GM21717 (cell line): ENCODE results near the gene C15orf39.

Experiments used
- ATAC-seq: cut with Tn5 transposase; IDR thresholded peaks from one replicate; pipeline ENCODE4 v1.9.1; 2021; ENCODE audit warnings: mild to moderate bottlenecking, moderate library complexity; ENCODE audit not compliant: unreplicated experiment

C15orf39 gene

GRCh38 chr15:75195122-75195765 is 6.4 kb upstream of the C15orf39 start:
- ATAC-seq: no peak

DNA sequence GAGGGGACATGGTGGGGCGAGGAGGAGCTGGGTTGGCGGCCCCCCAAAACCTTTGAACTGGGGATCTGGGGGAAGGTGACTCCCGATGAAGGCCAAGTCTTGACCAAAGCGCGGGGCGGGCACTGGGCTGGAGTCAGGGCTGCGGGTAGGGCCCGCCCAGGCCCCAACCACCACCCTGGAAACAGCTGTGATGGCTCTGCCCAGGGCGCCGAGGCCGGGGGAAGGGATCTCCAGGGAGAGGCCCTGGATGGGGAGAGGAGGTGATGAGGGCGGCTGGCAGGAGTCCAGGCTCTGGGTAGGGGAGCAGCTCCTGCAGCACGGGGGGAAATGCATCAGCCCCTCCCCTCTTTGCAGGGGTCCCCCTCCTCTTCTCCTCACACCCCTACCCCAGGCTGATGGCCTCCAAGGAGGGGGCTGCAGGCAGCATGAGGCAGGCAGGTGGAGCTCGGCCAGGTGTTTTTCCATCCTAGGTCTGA is 5.9 kb upstream of the C15orf39 start:
- no peak for ATAC-seq

DNA sequence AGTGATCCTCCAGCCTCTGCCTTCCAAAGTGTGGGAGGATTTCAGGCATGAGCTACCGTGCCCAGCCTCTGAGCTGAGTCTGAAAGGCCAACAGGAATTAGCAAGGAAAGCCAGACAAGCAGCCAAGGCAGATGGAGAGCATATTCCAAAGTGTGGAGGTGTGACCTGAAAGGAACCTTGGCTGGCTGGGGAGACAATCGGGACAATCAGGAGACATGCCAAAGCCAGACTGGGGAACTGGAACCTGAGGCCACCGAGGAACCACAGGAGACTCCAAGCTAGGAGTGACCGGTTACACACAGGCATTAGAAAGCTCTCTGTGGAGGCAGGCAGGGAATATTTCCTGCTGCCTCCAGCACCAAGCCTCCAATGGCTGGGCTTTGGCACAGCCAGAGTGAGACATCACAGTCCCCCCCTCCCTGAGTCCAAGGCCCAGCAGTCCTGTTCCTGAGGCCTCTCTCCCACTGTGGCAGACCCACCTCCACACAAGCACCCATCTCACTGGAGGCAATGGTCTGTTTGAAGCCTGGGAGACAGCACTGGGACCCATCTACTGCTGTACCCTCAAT is 4.5 kb upstream of the C15orf39 start:
- no peak for ATAC-seq

GRCh38 chr15:75198560-75199356 is 2.9 kb upstream of the C15orf39 start:
- no peak for ATAC-seq

- ATAC-seq: no peak
These were observed 2.2 kb upstream of the C15orf39 start for GRCh38 chr15:75199357-75199940.

DNA sequence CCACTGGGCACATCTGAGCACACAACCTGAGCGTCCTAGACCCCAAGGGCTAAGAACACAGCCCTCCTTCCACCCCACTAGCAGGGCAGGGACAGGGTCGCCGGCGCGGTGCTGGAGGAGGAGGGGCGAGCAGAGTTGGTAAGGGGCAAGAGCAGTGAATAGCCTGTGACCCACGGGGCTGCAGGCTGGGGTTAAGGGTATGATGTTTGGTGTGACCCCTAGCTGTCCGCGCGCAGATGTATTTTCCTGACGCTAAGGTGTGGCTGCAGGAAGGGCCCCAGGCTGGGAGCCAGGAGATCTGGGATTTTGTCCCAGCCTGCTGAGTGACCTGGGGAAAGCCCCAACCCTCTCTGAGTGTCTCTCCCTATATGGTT is 1.3 kb upstream of the C15orf39 start:
- no peak for ATAC-seq

DNA sequence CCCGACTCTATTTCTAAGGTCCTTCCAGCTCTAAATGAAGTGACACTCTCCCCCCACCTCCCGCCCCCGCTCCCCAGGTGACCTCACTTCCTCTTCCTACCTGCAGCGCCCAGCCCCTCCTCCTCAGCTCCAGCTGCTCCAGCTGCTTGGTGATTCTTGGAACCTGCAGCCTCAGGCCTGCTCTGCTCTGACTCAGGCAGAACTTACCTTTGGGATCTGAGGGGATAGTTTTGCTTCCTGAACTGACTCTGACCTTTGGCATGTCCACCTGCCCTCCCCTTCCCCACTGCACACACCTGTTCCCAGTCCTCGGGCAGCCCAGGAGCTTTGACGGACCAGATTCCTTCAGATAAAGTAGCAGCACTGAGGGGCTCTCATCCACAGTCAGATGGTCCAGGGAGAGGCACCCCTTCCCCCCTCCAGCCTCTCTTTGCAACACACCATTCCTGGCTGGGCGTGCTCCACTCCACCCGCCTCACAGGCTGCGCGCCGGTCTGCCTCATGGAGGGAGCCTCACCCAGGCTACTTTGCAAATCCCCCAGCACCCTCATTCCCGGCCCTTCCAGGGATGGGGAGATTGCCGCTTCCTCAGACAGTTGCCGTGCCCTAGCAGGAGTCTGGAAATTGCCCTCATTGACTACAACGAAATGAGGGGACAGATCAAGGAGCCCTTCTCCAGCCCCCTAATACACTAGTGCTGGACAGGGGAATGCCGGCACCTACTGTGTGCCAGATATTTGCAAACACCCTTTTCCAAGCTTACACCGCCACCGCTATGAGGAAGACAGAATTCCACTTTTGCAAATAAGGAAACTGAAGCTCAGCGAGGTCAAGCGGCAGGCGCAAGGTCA is 692 bp upstream of the C15orf39 start:
- no peak for ATAC-seq

DNA sequence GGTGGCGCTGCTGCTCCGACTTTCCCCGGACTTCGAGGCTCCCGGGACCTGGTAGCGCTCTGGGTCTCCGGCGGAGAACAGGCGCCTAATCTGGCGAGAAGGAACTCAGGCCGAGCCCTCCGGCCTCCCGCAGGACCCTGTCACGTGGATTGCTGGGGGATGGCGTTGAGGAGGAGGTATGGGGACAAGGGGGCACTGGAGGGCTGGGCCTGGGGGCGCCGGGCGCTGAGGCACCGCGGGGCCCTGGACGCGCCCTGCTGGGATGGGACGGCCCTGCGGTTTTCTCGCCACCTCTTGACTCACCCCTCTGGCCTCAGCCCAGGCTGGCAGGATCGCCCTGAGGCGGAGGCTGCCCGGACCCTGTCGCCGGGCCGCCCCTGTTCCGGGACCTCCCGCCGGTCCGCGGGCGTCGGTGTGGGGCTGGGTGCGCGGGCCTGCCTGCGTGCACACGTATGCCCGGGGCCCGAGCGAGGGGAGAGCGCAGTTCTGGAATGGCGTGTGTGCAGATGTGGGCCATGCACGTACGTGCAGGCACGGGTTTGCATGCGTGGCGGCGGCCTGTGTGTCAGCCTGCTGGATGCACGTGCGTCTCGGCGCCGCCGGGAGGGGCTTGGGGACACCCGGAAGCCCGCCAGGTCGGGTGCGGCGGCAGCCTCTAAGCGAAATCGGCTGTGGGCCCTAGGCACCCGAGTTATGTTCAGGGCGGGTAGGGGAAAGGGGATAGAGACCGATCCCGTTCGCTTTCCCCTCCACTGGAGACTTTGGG is 752 bp downstream of the C15orf39 start:
- ATAC-seq: peak; percentile 33

- no peak for ATAC-seq
These were observed 1.6 kb downstream of the C15orf39 start for GRCh38 chr15:75203017-75203907.

DNA sequence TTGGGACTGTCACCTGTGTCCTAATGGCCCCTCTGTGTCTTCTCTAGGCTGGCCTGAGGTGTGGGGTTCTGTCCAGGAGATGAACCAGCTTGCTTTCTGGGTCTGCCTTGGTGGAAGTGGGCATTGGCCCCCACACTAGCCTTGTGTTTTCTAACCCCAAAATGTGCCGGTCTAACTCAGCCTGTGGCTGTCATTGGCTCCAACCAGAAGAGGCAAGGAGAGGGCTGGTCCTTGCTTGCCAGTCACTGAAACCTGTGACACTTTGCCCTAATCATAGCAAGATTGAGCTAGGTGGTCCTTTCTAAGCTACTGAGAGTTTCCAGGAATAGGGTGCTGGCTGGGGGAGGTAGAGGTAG is 2.2 kb downstream of the C15orf39 start:
- ATAC-seq: no peak

DNA sequence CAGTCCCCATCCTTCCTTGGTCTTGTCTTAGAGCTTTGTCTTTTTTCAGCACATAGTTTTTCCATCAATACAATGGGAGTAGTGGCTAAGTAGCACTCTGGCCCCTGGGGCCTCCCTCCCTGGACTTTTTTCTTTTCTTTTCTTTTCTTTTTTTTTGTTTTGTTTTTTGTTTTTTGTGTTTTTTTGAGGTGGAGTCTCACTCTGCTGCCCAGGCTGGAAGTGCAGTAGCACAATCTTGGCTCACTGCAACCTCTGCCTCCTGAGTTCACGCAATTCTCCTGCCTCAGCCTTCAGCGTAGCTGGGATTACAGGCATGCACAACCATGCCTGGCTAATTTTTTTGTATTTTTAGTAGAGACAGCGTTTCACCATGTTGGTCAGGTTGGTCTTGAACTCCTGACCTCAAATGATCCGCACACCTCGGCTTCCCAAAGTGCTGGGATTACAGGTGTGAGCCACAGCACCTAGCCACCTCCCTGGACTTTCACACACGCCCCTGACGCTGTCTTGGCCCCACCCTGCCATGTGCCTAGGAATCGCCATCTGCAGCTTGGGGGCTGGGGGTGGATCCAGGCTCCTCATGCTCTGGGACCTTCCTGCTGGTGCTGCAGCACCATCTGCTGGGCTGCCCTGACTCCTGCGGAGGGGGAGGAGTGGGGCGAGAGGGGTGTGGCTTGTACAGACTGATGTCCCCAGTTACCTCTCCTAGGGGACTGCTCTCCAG is 2.8 kb downstream of the C15orf39 start:
- ATAC-seq: peak; percentile 31

DNA sequence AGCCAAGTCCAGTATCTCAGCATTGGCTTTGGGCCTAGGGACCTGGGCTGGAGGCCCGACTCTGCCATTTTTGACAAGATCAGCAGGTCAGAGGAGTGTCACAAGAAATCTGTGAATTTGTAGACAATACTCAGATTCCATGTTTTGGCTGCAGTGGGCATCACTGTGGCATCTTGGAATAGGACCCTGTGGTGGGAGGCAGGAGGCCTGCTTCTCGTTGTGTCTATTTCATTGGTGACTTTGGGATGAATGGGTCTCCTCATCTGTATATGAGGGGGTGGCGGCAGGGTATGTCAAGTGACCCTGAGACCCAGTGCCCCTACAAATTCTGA is 3.3 kb downstream of the C15orf39 start:
- ATAC-seq: no peak

- no peak for ATAC-seq
These were observed 4.3 kb downstream of the C15orf39 start for GRCh38 chr15:75206006-75206405.

GRCh38 chr15:75206803-75207617 is 5.3 kb downstream of the C15orf39 start:
- ATAC-seq: no peak

- ATAC-seq: no peak
These were observed 6.2 kb downstream of the C15orf39 start for GRCh38 chr15:75207618-75208500.

- ATAC-seq: no peak
These were observed 7.0 kb downstream of the C15orf39 start for GRCh38 chr15:75208501-75209288.
